GM13976 (cell line): ENCODE data around the gene CFTR.

ENCODE experiments used
- DNase-seq: peaks from one replicate; pipeline ENCODE4 v3.0.0; 2012; ENCODE audit warnings: low spot score
- in situ Hi-C: fragments of 300-500 bp; cut with MboI; formaldehyde crosslinking; loops from one replicate; pipeline ENCODE4 v1.12.0; 2022; ENCODE audit warnings: low sequenced_read_pairs, mixed read lengths, inconsistent platforms; ENCODE audit not compliant: unreplicated experiment
- TF ChIP-seq, protein P1 (sequence below): IDR thresholded peaks from 2 replicates; pipeline ENCODE4 v1.5.1; 2012; ENCODE audit warnings: borderline replicate concordance, mild to moderate bottlenecking; ENCODE audit not compliant: insufficient read depth; ENCODE audit errors: extremely low read depth, missing control alignments, control extremely low read depth

Gene CFTR

DNA sequence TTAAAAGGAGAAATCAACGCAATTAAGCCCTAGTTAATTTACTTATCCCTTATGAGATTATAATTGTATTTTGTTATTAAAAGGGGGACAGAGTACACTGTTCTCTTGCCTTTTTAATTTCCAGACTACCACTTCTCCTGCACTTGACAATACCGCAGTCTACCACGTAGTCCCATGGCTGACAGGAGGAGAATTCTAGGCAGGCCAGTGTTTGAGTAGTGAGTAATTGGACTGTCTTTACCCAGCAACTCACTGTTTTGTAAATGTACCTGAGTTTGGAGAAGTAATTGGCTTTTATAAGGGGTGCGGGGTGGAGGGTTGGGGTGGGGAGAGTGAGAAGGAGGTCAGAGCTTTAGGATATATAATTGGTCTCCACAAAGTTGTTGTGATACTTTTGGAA lies 85.4 kb downstream of the CFTR start:
- TF ChIP-seq, protein P1, sequence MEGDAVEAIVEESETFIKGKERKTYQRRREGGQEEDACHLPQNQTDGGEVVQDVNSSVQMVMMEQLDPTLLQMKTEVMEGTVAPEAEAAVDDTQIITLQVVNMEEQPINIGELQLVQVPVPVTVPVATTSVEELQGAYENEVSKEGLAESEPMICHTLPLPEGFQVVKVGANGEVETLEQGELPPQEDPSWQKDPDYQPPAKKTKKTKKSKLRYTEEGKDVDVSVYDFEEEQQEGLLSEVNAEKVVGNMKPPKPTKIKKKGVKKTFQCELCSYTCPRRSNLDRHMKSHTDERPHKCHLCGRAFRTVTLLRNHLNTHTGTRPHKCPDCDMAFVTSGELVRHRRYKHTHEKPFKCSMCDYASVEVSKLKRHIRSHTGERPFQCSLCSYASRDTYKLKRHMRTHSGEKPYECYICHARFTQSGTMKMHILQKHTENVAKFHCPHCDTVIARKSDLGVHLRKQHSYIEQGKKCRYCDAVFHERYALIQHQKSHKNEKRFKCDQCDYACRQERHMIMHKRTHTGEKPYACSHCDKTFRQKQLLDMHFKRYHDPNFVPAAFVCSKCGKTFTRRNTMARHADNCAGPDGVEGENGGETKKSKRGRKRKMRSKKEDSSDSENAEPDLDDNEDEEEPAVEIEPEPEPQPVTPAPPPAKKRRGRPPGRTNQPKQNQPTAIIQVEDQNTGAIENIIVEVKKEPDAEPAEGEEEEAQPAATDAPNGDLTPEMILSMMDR, result no peak
- in situ Hi-C loops, result no loop called here
- no peak for DNase-seq

DNA sequence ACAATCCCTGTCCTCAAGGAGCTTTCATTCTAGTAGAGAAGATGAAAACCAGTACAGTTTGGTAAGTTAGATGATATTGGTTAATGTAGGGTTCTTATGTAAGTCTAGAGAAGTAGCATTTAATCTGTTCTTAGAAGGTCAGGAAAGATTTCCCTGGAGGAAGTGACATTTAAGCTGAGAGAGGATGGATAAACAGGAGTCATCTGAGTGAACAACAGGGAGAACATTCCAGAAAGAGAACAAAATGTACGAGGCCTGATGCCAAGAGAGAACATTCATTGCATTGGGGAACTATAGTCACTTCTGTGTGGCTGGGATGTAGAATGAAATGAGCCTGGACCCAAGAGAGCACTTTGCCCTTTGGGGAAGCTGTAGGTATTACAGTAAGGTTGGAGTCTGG lies 88.0 kb downstream of the CFTR start:
- no peak for DNase-seq
- TF ChIP-seq, protein P1, result no peak
- in situ Hi-C loops, result no loop called here

DNA sequence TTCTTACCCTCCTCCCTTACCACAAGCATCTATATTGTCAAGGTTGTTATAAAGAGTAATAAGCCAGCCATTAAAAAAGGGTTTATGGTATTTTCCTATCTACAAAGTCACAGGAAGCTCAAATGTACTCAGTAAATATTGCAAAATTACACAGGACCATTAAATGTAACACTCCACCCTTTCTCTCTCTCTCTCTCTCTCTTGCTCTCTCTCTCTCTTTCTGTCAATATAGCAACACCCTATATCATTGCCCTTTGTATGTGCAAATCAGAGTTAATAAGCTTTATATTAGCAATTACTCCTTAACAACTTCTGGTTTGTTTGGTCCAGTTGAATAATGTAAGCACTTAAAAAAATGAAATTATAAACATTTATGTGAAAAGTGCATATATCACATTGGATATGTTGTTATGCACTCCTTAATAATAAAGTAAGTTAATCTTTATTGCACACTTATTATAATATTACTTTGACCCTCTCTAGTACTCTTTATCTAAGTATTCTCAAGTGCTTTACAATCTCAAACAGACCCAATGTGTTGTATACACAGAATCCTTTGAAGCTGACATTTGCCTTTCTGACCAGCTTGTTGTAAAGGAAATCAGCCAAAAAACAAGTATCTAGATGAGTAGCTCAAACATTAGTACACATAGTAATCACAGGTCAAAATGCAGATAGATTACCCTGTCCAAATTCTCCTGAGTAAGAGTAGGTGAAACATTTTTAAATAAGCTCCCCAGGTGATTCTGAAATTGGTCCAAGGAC lies 93.2 kb downstream of the CFTR start:
- DNase-seq, result no peak
- in situ Hi-C loops, result no loop called here
- TF ChIP-seq, protein P1, result no peak

DNA sequence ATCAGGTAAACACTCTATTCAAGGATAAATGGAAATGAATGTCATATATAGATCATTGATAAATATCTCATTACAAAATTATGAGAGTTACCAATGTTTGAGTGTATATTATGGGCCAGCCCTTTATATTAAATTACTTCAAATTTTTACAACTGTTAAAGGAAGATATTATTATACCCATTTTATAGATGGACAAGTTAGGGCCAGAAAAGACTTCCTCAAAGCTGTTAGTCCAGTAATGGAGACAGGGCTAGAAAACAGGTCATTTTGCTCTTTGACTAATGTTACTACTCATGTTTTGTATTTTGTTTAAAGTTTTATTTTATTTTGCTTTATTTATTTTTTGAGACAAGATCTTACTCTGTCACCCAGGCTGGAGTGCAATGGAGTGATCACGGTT lies 101.6 kb downstream of the CFTR start:
- TF ChIP-seq, protein P1, result no peak

DNA sequence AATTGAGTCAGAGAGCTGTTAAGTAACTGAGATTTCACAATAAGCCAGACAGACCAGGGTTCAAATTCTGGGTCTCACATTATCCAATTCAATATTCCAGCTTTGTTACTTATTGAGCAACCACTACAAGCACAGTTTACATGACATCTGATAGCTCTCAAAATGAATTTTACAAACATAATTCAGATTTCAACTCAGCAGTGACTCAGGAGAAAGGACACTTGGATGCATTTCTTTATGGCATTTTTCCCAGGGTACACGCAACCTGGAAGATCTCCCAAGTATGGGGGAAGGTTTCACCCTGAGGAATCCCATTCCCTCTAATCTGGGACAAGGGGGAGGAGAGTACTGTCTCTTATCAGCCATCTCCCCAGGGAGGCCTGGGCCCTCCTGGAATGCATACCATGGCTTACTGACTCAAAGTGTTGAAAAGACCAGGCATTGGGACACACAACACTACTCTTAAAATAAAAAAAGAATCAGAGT lies 102.4 kb downstream of the CFTR start:
- DNase-seq, result no peak
- TF ChIP-seq, protein P1, result no peak
- in situ Hi-C loops, result no loop called here

More for the DNA sequence above, 101.6 kb downstream of the CFTR start:
- in situ Hi-C loops, result no loop called here
- DNase-seq, result no peak

DNA sequence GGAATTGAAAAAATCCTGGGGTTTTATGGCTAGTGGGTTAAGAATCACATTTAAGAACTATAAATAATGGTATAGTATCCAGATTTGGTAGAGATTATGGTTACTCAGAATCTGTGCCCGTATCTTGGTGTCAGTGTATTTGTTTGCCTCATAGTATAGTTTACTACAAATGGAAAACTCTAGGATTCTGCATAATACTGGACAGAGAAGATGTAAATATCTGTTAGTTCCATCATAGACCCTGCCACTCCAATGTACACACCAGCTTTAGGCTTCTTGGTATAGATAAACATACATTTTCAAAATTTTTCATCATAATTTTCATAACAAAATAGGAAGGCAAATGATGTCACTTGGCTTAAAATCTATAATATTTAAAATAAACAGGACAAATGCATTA lies 108.1 kb downstream of the CFTR start:
- DNase-seq, result no peak
- TF ChIP-seq, protein P1, result no peak
- in situ Hi-C loops, result no loop called here
